HG03159 (cell line): ENCODE results near the gene OXCT2.
"Not testable (repeated sequence)": the region's sequence is repeated elsewhere in the genome, so short reads cannot be mapped to it uniquely, and the experiment has no call there.

Experiments
- ATAC-seq: cut with Tn5 transposase; IDR thresholded peaks from one replicate; pipeline ENCODE4 v1.9.1; 2021; ENCODE audit warnings: mild to moderate bottlenecking, moderate library complexity; ENCODE audit not compliant: unreplicated experiment

The OXCT2 gene

DNA sequence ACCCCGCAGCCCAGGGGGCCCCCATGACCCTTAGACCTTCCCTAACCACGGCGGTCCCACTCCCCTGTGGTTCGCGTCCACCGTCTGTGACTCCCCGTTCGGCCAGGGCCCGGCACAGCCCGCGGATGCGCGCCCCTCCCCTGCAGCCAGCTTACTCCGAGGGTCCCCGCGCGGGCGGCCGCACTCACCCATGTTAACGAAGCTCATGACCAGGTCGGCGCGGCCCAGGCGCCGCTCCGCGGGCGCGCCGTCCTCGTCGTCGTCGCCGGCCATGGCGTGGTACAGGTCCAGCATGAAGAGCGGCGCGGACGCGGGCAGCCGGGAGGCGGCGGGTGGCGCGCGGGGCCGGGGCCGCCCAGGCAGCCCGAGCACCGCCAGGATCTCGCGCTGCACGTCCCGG, 16.8 kb upstream of the OXCT2 start:
- not testable (repeated sequence) for ATAC-seq

DNA sequence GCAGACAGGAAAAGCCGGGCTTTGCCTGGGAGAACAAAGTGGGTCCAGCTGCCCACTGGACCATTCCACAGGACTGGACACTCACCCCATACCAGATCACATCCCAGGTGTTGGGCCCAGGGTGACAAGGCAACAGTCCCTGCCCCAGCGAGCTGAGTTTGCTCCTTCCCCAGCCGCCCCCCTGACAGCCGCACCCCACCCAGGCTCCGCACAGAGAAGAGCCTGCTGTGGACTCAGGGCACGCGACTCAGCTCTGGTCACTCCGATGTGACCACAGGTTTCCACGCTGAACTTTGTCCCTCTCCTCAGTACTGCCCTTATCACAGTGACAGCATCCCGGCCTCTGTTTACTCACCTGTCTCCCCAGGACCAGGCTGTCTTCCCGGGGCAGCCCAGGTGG, 16.3 kb upstream of the OXCT2 start:
- ATAC-seq = no peak

DNA sequence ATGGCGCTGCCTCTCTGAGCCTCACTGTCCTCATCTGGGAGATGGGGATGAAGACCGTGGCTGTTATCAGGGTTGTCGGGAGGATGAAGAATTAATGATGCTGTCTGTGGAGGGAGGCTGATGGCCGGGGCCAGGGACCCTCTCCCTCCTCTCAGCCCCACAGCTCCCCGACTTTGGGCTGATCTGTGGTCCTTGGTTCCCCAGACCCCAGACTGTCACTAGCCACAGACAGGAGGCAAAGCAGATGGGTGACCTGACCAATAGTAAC, 15.9 kb upstream of the OXCT2 start:
- ATAC-seq = not testable (repeated sequence)

DNA sequence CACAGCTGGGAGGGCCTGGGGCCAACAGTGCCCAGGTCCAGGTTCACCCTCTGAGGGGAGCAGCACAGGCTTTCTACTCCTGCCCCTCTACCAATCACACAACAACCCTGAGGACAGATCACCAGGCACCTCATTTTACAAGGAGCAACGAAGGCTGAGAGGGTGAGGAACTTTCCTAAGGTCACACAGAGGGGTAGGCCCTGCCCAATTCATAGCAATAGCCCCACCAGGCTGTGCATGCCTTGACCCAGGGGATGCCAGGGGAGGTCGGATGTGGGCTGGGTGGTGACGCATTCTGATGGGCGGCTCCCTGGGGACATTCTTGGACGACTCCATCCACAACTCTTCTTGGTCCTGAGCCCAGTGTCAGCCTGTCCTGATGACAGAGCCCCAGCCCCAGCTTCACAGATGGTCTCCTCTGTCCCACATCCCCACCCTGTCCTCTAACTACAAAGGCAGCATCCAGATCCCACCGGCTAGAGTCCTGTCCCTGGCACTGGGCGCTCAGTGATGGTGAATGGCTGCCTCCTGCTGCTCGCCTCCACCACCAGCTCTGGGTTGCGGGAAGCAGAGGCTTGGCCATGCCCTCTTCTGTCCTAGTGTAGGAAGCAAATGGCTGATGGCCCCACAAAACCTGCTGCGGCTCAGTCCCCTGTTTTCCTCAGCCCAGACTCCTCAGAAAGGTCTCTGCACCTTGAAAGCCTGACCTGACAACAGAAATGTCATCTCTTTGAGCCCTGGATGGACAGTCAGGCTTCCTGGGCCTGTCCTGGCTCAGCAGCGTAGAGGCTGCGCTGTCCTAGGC, 15.4 kb upstream of the OXCT2 start:
- ATAC-seq = not testable (repeated sequence)

DNA sequence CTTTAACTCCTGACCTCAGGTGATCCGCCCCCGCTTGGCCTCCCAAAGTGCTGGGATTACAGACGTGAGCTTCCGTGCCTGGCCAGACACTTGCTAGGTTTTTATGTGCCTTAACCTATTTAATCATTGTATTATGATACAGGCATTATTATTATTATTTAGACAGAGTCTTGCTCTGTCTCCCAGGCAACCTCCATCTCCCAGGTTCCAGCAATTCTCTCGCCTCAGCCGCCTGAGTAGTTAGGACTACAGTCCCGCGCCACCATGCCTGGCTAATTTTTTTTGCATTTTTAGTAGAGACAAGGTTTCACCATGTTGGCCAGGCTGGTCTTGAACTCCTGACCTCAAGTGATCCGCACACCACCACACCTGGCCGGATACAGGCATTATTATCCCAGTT, 11.5 kb upstream of the OXCT2 start:
- ATAC-seq = not testable (repeated sequence)

DNA sequence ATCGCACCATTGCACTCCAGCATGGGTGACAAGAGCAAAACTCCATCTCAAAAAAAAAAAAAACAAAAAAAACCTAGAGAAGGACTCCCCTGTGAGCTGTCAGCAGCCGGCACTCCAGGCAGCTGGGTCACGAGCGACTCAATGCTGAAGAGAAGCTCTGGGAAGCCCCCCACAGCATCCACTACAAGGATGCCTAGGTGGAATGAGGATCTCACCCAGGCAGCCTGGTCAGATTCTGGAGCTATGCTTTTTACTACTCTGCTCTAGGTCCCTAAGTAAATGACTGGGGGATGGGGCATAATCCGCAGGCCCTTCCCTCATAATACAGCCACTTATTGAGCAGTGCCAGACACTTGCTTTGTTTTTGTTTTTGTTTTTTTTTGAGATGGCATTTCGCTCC, 11.0 kb upstream of the OXCT2 start:
- no peak for ATAC-seq

DNA sequence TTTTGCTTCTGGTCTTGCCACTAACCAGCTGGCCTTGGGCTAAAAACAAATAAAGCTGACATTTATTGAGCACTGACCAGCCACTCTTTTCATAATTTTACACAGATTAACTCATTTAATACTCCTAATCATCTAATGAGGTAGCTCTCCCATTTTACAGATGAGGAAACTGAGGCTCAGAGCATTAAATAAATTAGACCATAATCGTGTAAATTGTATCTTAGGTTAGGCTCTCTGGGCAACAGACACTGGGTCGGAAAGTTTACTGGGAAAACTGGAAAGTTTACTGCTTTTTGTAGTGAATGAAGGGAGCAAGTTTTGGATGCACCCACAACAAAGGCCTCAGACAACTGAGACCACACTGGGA, 10.2 kb upstream of the OXCT2 start:
- ATAC-seq = no peak

DNA sequence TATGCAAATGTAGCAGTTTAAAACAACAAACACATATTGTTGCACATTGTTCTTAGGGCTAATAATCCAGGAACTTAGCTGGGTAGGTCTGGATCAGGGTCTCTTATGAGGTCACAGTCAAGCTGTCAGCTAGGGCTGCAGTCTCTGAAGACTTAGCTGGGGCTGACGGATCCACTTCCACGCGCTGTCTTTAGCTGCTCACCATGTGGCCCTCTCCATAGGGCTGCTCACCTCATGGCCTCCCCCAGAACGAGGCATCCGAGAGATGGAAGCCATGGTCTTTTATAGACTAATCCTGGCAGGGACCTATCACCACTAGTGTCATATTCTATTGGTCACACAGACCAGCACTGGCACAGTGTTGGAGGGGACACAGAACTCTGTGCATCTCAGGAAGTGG, 8.7 kb upstream of the OXCT2 start:
- ATAC-seq = no peak

DNA sequence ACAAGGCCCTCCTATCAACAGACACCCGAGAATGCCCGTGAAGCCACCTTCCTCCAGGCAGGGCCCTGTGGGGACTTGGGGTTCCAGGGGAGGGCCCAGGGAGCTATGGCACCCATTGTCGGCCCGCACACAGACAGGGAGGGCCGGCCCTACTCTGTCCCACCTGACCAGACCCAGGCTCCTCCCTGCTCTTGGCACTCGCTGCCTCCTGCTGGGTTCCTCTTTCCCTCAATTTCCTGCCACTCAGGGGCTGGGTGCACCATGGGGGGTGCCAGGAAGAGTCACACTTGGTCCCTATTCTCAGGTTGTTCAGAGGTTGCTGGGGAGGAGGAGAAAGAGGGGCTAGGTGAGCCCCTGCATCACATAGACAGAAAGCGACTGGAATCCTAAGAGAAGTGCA, 8.0 kb upstream of the OXCT2 start:
- ATAC-seq = no peak

DNA sequence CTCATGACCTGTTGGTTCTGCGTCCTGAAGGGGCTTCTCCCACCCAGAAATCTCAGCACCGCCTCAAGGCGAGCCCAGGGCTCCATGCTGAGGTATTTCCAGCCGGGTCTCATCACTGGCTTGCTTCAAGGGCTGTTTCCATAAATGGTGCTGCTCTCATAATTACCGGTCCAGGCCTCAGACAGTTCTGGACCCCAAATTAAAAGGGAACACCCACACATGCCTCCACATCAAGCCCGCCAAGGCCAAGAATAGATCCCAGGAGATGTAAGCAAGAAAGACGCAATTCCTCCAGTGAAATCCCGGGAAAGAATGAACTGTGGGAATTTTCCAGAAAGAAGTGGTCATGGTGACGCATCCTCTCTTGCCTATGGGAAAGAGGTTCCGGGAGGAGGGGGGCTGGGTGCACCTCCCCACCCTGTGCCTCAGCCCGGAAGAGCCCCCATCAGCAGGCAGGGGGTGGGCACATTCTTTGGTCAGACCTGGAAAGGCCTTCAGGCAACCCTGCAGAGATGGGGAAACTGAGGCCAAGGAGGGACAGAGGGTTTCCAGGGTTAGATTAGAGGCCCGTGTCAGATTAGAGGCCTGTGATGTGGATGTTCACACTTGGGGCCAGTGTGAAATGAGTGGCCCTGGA, 7.4 kb upstream of the OXCT2 start:
- not testable (repeated sequence) for ATAC-seq

DNA sequence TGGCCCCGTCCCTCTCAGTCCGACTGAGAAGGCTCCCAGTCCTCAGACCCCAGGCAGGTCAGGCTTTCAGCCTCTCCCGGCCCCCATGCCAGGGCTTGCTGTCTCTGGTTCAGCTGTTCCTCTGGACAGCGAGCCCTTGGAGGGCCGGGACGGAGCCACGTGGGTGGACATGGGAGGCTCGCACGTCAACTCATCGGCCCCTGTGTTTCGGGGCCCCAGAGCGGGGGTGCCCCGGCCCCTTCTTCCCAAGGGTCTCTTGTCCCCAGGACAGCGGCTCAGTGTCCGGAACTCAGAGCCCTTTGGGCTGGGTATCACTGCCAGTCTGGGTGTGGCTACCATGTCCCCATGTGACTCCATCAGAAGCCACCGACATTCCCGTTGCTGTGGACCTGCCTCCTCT, 6.7 kb upstream of the OXCT2 start:
- ATAC-seq = not testable (repeated sequence)

DNA sequence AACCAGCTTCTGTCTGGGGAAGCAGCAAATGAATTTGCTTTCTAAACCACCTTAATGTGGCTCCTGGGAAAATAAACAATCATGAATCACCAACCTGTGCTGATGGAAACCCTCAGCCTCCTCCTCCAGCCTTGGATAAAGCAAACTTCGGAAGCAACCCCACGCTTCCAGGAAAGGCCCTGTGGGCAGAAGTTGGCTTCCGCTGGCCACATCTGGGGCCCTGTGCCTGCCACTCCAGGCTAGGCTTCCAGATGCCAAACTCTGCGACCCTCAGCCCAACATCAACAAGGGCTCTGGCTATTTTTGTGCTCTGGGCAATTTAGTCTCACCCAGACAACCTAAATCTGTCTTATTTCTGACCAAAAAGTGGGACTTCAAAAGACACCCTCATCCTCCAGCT, 6.2 kb upstream of the OXCT2 start:
- no peak for ATAC-seq

DNA sequence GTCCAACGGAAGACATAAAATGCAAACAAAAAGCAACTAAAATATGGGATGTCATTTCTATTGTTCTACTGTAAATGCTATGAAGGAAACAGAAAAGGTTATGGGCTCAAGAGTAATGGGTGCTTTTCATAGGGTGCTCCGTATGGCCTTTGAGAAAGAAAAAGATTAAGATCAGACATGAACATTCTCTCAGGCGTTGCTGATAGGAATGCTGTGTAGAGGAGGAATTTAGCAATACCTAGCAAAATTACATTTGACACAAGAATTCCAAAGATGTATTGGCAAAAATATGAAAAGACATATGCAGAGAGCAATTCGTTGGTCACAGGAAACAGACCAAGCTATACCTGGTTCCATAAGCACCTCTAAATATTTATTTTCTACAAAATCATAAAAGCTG, 5.7 kb upstream of the OXCT2 start:
- no peak for ATAC-seq

DNA sequence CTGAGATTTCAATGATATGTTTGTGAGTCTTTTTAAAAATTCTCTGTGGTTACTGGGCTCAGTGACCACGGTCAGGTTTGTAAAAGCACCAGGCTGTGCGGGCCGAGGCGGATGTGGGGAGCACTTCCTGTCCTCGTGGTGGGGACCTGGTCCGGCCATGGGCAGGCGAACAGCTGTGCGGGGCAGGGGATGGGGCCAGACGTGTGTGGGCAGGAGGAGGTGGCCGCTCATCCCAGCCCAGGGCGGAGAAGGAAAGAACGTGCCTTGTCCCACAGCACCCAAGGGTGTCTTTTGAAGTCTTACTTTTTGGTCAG, 5.2 kb upstream of the OXCT2 start:
- no peak for ATAC-seq

DNA sequence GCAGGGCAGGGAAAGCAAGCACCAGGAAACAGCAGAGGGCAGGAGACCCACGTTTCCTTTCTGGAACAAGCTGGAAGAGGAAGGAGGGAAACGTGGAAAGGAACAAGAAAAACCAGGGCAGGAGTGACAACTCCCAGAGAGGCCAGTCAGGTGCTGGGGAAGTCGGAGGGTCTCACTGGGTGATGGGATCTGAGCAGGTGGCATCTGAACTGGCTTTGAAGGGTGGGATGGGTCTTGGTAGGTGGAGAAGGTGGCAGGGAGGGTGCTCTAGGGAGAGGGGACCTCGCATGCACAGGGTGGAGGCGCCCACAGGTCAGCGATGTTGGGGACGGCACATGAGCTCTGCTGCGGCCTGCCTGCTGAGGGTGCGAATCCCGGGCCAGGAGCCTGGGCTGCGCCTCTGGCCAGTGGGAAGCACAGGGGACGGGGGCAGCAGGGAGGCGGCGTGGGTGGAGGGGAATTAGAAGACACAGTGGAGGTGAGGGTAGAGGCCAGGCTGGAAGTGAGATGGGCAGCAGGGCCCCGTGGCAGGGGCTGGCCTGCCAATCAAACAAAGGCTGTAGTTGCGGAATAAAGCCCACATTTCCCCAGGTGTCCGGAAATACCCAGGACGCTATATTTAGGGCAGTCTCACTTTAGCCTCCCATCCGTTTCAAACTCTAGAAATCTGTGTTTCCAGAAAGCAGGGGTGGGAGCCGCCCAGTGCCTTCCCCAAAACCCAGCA, 4.7 kb upstream of the OXCT2 start:
- not testable (repeated sequence) for ATAC-seq

DNA sequence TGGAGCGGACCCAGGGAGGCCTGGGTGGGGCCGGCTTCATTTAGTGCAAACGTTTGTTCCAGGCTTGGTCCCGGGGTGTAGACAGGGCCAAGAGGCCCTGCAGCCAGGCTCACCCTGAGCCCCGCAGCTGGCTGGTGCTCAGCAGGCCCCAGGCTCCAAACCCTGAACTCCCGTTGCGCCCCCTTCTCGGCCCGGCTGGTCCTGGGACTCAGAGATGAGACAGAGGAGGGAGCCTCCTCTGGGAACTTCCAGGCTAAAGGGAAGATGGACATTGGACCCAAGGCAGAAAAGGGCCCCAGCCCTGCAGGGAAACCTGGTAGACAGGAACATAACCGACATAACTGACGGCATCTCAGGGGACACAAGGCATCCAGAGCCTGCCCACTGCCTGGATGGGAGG, 4.0 kb upstream of the OXCT2 start:
- not testable (repeated sequence) for ATAC-seq

DNA sequence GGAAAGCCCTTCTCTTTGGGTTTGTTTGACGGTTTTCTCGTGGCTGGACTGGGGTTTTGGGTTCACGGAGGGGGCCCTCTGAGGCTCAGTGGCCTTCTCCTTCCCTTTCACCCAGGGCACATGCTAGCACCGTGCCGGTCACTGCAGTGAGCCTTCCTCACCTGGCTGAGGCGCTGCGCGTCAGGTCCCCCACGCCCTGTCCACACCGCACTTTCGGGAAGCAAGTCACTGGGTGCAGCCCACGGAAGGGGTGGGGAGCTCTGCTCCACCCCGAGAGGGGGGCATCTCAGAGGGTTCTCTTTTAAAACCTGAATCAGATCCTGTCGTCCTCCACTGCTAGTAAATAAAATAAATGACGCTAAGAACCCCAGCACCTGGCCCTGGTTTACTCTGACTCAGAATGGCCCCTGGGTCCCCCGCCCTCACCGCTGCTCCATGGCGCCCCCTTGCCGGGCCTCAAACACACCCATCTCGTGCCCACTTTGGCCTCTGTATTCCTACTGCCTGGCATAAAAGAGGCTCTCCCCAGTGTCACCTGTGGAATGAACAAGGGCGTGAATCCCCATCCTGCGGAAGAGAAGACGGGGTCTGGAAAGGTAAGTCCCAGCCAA, 2.3 kb upstream of the OXCT2 start:
- not testable (repeated sequence) for ATAC-seq

DNA sequence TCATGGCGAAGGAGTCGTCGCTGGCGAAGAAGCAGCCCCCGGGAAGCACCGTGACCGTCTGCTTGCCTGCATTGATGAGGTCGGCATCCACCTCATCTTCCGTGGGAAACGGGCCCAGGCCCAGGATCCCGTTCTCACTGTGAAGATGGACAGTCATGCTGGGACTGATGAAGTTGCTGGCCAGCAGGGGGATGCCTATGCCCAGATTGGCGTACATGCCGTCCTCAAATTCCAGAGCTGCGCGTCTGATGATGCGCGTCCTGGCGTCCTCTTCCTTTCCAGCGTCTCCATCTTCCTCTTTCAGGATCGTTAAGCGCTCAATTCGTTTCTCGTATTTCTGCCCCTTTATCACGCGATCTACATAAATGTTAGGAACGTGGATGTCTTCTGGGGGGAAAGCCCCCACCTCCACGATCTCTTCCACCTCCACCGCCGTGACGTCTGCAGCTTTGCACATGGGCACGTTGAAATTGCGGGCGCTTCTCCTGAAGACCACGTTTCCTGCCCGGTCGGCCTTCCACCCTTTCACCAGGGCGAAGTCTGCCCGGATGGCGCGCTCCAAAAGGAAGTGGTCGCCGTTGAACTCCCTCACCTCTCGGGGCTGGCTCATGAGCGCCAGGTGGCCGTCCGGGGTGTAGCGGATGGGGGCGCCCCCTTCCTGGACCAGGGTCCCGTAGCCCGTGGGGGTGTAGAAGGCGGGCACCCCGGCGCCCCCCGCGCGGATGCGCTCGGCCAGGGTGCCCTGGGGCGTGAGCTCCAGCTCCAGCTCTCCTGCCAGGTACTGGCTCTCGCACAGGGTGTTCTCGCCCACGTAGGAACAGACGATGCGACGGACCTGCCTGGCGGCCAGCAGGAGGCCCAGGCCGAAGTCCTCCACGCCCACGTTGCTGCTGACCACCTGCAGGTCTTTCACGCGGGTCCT, 787 bp downstream of the OXCT2 start:
- not testable (repeated sequence) for ATAC-seq

DNA sequence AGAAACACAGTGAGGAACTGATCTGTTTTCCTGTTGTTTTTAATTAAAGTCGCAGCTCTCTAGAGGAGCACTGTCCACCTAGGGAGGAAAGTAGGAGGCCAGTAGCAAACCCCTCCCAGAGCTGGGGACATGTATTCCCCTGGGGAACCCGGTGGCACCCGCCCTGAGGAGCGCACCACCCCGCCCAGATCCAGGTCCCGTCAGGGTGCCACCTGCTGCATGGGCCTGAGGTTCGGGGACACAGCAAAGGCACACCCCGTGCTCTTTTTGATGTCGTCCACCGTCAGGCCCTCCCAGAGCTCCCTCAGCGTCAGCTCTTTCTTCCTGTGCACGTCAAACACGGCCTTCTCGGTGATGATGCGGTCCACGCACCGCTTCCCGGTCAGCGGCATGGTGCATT, 1.6 kb downstream of the OXCT2 start:
- not testable (repeated sequence) for ATAC-seq

DNA sequence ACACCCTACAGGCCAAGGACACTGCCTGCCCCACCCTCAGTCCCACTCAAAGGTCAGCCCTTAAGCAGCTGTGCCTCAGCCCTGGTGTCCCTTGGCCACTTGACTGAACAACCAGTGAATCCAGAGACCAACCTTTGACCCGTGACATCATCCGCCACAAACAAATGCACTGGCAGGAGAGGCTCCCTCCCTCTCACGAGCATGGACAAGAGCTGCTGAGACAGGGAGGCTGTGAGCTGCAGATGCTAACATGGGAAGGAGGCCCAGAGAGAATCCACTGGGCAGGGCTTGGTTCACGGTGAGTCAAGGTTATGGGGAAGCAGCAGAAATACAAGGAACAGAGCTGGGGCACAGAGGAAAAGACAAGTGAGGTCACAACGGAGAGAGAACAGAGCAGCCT, 4.7 kb downstream of the OXCT2 start:
- not testable (repeated sequence) for ATAC-seq

DNA sequence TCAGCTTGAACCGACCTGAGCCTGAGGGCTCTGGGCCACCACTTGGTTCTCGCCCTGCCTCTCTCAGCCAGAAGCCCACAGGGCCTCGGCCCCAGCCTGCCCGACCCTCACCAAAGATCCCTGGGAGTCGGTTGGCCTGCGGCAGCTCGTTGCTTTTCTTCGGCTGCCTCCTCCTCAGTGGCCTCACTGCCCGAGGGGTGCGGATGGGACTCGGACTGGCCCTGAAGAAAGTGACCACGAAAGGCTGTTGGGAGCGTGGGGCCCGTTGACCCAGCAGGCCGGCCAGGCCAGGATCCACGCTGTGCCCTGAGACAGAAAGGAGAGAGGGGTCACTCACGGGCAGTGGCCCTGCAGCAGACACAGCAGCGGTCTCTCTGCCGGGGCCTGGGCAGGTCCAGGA, 6.6 kb downstream of the OXCT2 start:
- not testable (repeated sequence) for ATAC-seq
